Neutrophil (primary cell): ENCODE data around the gene FBXL5.

Experiments
- H3K27ac ChIP-seq: fragments of 200-600 bp; sonication (generic); 2 replicates; pipeline ENCODE4 v1.5.1; 2016; ENCODE audit warnings: mild to moderate bottlenecking, moderate library complexity
- H3K27me3 ChIP-seq: fragments of 200-600 bp; sonication (generic); 2 replicates; pipeline ENCODE4 v1.6.0; 2016; ENCODE audit warnings: mild to moderate bottlenecking
- H3K36me3 ChIP-seq: fragments of 200-600 bp; sonication (generic); 2 replicates; pipeline ENCODE4 v1.5.1; 2017
- H3K4me1 ChIP-seq, 2 experiments: fragments of 200-600 bp in 1 of 2; sonication (generic) in 1 of 2; 1 replicate in 1 of 2; 2 replicates in 1 of 2; pipeline versions ENCODE4 v1.5.1 to v1.6.1; 2013 to 2016; ENCODE audit warnings: low read depth in 1 of 2, low read length in 1 of 2, mild to moderate bottlenecking in 1 of 2, moderate library complexity in 1 of 2; ENCODE audit not compliant: control insufficient read depth in 1 of 2, insufficient read depth in 1 of 2
- H3K4me3 ChIP-seq, 2 experiments: fragments of 200-600 bp in 1 of 2; sonication (generic) in 1 of 2; 1 replicate in 1 of 2; 2 replicates in 1 of 2; pipeline ENCODE4 v1.5.1; 2013 to 2016; ENCODE audit warnings: low read depth in 1 of 2, low read length in 1 of 2, mild to moderate bottlenecking in 1 of 2, moderate library complexity in 1 of 2
- H3K9me3 ChIP-seq: fragments of 200-600 bp; sonication (generic); 2 replicates; pipeline ENCODE4 v1.5.1; 2016
- CTCF ChIP-seq: fragments of 200-600 bp; sonication (generic); IDR thresholded peaks from 2 replicates; pipeline ENCODE4 v1.5.1; 2016; ENCODE audit warnings: antibody characterized with exemption

FBXL5 gene

GRCh38 chr4:15575966-15576365 lies 79.2 kb downstream of the FBXL5 start:
- no peak overlapping the region for H3K27ac ChIP-seq

GRCh38 chr4:15569746-15570145 lies 85.4 kb downstream of the FBXL5 start:
- Histone ChIP-seq H3K36me3 (peaks cover 58% of the 10 kb centered on the region), H3K4me1 (no peaks in the 10 kb centered on the region), H3K4me3 (no peak overlapping the region), H3K27me3 (no peaks in the 10 kb centered on the region), H3K9me3 (no peaks in the 10 kb centered on the region), H3K27ac (no peak overlapping the region)
- TF ChIP-seq CTCF: no peak

More at GRCh38 chr4:15575966-15576365, 79.2 kb downstream of the FBXL5 start:
- no peaks in the 10 kb centered on the region for H3K4me1 ChIP-seq
- H3K9me3 ChIP-seq: no peaks in the 10 kb centered on the region
- H3K27me3 ChIP-seq: no peaks in the 10 kb centered on the region
- no peak overlapping the region for H3K4me3 ChIP-seq
- TF ChIP-seq CTCF: no peak
- H3K36me3 ChIP-seq: peaks cover 17% of the 10 kb centered on the region

GRCh38 chr4:15568821-15569220 lies 86.3 kb downstream of the FBXL5 start:
- H3K4me3 ChIP-seq: no peak overlapping the region
- no peaks in the 10 kb centered on the region for H3K27me3 ChIP-seq
- no peak for TF ChIP-seq CTCF
- H3K36me3 ChIP-seq: peaks cover 62% of the 10 kb centered on the region
- H3K9me3 ChIP-seq: no peaks in the 10 kb centered on the region
- no peaks in the 10 kb centered on the region for H3K4me1 ChIP-seq
- no peak overlapping the region for H3K27ac ChIP-seq

- H3K27ac ChIP-seq: no peak overlapping the region
- no peak for TF ChIP-seq CTCF
- H3K36me3 ChIP-seq: peaks cover 62% of the 10 kb centered on the region
- H3K4me1 ChIP-seq: no peaks in the 10 kb centered on the region
- no peak overlapping the region for H3K4me3 ChIP-seq
- H3K27me3 ChIP-seq: no peaks in the 10 kb centered on the region
- H3K9me3 ChIP-seq: no peaks in the 10 kb centered on the region
These were observed 91.3 kb downstream of the FBXL5 start for GRCh38 chr4:15563871-15564270.

GRCh38 chr4:15562623-15563022 lies 92.5 kb downstream of the FBXL5 start:
- Histone ChIP-seq H3K4me3 (no peak overlapping the region), H3K4me1 (no peaks in the 10 kb centered on the region), H3K27me3 (no peaks in the 10 kb centered on the region), H3K9me3 (no peaks in the 10 kb centered on the region), H3K36me3 (peaks cover 54% of the 10 kb centered on the region), H3K27ac (no peak overlapping the region)
- TF ChIP-seq CTCF: no peak

GRCh38 chr4:15562114-15562513 lies 93.0 kb downstream of the FBXL5 start:
- Histone ChIP-seq H3K36me3 (peaks cover 49% of the 10 kb centered on the region), H3K9me3 (no peaks in the 10 kb centered on the region), H3K27ac (no peak overlapping the region), H3K4me3 (no peak overlapping the region), H3K27me3 (no peaks in the 10 kb centered on the region), H3K4me1 (no peaks in the 10 kb centered on the region)
- TF ChIP-seq CTCF: no peak
